Measurements from ENCODE around the gene SAP30L. TPM values are rescaled to one million over a fixed set of nuclear protein-coding genes. Genes with fewer than 3 reads are reported as not detected.

Gene SAP30L
- polyA plus RNA-seq, 4 donors = 45.0 to 52.2 (median 49.1) TPM

GRCh38 chr5:154460172-154460571 lies 14.4 kb downstream of the SAP30L start:
- DNase-seq (ENCODE audit: low read depth in 4 of 4, low spot score in 2 of 4) = no peak

- DNase-seq (ENCODE audit: low read depth in 4 of 4, low spot score in 2 of 4) = no peak
These were observed 15.7 kb downstream of the SAP30L start for GRCh38 chr5:154461531-154461930.

GRCh38 chr5:154464438-154464837 lies 18.6 kb downstream of the SAP30L start:
- DNase-seq (ENCODE audit: low read depth in 4 of 4, low spot score in 2 of 4) = no peak

- DNase-seq (ENCODE audit: low read depth in 4 of 4, low spot score in 2 of 4) = no peak
These were observed 19.4 kb downstream of the SAP30L start for GRCh38 chr5:154465169-154465568.

DNA sequence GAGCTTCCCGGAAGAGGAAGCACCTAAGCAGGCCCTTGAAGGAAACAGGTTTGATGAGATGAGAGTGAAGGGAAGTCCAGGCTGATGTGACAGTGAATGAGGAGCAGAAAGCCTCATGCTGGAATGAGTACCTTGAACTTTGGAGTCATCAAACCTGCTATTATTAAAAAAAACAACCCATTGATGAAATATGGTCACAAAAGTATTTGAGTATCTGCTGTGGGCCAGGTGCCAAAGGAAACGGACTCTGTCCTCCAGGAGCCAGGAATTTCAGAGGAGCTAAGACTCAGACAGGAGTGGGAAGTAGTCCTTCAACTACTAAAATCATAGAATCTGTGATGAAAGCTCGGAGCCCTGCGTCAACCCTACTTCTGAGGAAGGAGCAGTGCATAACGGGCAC lies 20.4 kb downstream of the SAP30L start:
- no peak for DNase-seq (ENCODE audit: low read depth in 4 of 4, low spot score in 2 of 4)

DNA sequence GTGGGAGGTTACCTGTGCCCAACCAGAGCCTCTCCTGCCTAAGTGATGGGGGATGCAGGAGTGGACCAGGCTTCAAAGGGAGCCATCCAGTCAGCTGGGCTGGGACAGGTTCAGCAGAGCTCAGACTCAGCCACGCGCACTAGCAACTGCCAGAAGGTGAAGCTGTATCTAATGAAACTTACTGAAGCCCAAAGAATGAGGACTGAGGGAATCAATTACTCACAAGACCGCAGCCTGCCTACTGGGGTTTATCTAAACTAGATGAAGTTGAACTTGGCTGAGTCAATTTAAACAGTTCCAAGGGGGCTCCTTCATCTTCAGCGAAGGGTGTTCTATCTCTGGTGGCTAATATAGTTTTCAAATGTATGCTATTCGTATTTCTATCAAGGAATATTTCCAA lies 20.9 kb downstream of the SAP30L start:
- DNase-seq (ENCODE audit: low read depth in 4 of 4, low spot score in 2 of 4) = no peak

- DNase-seq (ENCODE audit: low read depth in 4 of 4, low spot score in 2 of 4) = no peak
These were observed 22.0 kb downstream of the SAP30L start for GRCh38 chr5:154467655-154468354.

DNA sequence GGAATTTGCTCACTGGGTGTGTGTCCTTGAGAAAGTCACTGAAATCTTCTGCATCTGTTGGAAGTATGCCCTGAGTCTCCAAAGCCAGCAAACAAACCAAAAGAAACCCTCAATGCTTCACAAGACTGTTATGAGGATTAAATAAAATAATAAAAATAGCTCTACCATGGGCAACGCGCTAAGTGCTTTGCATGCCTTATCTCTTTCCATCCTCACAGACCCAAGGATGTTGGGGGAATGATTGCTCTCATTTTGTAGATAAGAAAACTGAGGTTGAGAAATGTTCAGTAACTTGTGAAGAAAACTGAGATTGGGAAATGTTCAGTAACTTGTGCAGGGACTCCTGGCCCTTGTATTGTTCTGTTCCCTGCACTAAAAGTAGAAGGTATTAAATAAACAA lies 24.3 kb downstream of the SAP30L start:
- DNase-seq (ENCODE audit: low read depth in 4 of 4, low spot score in 2 of 4) = no peak

GRCh38 chr5:154470947-154471870 lies 25.4 kb downstream of the SAP30L start:
- no peak for DNase-seq (ENCODE audit: low read depth in 4 of 4, low spot score in 2 of 4)

GRCh38 chr5:154472871-154473580 lies 27.2 kb downstream of the SAP30L start:
- no peak for DNase-seq (ENCODE audit: low read depth in 4 of 4, low spot score in 2 of 4)

DNA sequence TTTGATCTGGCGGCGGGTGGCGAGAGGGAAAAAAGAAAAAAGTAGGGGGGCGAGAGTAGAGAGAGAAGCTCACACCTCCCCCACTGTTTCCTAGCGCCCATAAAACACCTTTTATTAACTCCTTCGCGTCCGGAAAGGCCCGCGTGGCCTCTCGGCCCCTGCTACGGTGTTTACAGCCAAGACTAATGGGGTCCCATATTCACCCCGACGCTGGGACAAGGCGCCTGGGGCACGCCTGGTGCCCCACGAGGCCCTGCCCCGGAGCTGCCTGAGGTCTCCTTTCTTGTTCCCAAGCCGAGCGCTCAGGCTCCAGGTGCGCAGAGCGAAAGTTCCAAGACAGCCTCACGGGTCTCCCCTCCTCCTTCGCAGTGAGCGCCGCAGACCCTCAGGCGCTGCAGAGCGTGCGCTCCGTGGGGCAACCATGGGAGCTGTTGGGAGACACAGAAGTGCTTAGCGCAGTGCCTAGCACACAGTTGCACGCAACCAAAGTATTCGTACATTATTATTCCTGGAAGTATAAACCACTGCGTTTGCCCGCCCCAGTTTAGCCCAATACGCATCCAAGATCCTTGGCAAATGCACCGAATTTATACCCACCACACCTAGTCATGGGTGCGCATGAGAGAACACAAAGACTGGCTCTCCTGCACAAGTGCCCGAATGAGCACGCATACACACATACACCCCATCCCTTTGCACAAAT lies 27.9 kb downstream of the SAP30L start:
- DNase-seq (ENCODE audit: low read depth in 4 of 4, low spot score in 2 of 4) = no peak

DNA sequence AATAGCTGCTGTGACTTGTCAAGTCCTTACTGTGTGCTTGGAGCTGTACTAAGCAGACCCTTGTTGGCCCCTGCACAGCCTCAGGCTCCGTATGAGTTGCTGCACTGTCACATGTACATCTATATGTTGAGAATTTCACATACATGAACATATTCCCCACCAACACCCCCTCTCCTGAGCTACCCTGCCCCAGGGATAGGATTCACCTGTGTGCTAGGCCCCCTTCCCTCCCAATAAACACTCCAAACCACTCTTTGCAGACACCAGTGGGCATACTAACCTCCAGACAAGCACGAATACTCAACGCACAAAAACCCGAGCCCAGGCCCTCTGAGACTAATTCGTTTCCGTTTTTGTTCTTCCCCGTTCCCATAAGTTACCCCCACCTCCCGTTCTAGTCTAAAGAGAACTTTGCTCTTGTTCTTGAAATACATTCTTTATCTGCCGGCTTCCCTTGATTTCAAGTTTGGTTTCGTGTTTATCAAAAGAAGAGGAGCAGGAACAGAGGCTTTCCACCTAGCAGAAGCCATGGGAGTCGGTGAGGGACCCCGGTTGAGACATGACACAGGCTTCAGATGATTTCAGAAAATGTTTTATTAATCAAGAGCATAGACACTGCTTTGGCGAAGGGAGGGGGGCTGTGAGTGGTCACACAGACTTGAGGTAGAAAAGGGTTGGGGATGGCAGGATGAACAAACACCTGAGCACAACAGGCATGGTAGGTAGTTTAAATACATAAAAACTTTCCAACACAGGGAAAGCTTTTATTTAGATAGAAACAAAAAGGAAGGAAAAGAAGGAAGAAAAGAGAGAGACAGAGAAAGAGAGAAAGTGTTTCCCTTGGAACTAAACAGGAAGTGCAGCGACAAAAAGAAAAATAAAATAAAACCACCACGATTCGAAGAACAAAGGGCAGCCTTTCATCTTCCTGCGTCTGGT lies 28.9 kb downstream of the SAP30L start:
- no peak for DNase-seq (ENCODE audit: low read depth in 4 of 4, low spot score in 2 of 4)

- no peak for DNase-seq (ENCODE audit: low read depth in 4 of 4, low spot score in 2 of 4)
These were observed 30.0 kb downstream of the SAP30L start for GRCh38 chr5:154475591-154476353.

DNA sequence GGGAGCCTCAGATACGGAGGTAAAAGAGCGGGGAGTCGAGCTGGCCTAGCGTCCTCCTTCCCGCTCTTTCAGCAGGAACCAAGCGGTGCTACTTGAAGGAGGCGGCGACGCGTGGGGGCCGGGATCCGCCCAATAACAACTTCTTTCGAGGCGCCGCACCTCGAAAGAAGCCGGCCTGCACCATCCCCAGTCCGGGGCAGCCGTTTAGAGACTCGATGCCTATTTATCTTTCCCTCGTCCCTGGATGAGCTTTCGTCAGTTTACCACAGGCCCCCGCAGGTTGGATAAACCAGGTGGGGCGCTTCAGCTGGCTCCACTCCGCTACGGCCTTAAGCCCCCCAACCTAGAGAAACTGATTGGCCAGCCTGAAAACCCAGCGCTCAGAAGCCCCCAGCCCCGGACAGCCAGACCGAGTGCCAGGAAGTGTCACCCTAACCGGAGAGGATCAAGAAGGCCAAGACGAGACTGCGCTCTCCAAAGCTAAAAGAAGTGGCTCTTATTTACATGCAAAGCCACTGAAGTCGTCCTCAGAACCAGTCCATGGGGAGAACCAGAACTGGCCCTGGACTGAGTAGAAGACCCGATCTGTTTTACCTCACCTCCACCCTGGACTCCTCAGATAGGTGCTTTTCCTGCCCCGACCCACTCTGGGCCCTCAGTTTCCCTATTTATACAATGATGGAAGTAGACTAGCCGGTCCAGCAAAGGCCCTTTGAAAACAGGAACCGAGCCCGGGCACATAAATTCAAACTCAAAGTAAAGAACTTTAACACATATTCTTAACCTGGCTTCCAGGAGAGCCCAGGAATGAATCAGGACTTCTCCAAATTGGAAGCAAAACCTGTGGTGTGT lies 30.8 kb downstream of the SAP30L start:
- DNase-seq (ENCODE audit: low read depth in 4 of 4, low spot score in 2 of 4) = no peak

DNA sequence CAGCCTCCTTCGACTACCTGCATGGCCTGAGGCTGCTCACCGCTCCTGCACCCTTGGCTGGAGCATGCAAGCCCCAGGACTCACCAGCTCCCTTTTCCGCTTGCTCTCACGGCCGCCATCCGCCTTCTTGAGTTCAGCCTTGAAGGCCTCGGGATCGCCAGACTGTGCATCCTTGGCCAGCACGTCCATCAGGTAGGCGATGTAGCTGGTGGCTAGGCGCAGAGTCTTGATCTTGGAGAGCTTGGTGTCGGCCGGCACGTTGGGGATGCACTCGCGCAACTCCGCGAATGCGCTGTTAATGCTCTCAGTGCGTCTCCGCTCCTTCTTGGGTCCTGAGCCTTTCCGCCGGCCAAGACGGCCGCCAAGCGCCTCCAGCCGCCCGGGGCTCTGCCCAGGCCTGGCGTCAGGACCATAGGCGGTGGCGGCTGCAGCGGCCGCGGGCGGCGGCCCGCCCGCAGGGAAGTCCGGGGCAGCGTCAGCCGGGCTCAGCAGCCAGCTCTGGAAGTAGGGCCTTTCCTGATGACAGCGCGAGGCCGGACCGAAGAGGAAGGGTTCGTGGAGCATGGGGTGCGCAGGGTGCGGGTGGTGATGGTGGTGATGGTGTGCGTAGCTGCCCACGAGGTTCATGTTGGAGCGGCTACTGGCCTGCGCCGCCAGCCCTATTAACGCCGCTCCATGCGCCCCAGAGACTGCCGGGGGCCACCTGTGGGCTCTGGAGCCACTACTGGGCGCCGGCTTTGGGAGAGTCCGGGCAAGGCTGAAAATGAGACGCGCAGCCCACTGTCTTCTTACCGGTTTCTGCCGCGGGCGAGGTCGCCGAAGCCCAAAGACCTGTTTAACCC lies 31.8 kb downstream of the SAP30L start:
- DNase-seq (ENCODE audit: low read depth in 4 of 4, low spot score in 2 of 4) = no peak

GRCh38 chr5:154478224-154478565 lies 32.4 kb downstream of the SAP30L start, which contains the start of gene HAND1:
HAND1 (minus strand) TSS chr5:154478227; CDS start chr5:154478008, 219 bp downstream.
- DNase-seq (ENCODE audit: low read depth in 4 of 4, low spot score in 2 of 4) = no peak

DNA sequence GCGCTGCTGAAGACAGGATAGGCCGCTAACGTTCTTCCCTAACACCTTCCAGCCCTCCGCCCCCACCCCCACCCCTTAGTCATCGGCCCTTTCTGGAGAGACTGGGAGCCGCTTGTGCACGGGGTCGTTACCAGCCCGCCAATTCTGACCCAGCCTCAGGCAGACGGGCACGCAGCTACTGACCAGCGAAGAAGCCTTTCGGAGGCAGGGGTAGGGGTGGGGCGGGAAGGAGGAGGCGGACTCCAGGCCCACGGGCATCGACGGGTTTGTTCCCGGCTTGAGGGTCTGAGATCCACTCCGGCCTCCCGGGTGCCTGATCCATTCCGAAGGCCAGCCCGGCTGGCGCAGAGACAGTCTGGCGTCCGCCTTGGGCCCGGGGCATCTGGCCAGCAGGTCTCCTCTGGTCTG lies 33.0 kb downstream of the SAP30L start:
- no peak for DNase-seq (ENCODE audit: low read depth in 4 of 4, low spot score in 2 of 4)
